Activated CD8-positive, alpha-beta memory T cell treated with anti-CD3 and anti-CD28 coated beads for 4 hours (primary cell): ENCODE measurements around the gene PTPRN2.

ENCODE experiments used
- DNase-seq, 2 donors: peaks; one replicate each; pipeline ENCODE4 v3.0.0-alpha.2; 2020; ENCODE audit warnings: low read depth in 2 of 2

The PTPRN2 gene

DNA sequence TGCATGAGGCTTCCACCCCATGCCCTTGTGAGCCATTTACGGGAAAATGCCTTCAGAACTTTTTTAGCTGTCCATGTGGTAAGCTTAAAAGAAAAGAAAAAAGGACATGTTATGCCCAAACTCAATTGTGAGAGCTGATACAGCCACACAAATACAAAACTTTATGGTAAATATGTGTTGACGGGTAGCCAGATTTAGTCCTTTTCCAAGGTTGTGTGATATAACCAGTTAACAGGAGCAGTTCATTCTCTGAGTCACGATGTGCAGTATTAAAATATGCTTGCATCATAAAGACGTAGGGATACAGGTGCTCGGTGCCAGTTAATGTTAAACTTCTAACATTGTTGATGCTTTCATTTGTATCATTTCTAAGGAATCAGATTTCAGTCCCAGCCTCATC is 900.5 kb downstream of the PTPRN2 start:
- DNase-seq: no peak

DNA sequence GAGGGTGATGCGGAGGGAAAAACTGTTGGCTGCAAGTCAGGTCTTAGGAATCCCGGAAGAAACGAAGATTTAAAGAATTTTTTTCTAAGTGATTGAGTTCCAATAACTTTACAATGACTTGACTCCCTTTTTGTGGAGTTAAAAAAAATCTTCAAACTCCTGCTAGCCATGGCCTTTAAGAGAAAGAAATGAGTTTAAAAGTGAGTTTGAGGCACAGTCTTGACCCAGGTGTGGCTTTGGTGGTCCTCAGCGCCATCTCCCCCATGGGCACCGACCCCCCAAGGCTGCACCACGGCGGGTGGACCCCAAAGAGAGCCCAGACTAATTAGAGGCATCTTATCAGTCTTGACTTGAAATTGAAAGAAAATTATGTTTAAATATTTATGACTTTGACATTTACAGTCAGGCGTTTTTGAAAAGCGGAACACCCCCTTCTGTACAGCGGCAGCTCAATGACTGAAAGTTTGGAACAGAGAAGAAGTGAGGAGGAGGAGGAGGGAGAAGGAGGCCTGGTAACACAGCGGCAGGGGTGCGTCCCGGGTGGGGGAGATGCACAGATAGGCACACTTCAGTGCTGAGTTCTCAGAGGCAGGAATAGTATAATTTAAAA is 901.2 kb downstream of the PTPRN2 start:
- DNase-seq: no peak

DNA sequence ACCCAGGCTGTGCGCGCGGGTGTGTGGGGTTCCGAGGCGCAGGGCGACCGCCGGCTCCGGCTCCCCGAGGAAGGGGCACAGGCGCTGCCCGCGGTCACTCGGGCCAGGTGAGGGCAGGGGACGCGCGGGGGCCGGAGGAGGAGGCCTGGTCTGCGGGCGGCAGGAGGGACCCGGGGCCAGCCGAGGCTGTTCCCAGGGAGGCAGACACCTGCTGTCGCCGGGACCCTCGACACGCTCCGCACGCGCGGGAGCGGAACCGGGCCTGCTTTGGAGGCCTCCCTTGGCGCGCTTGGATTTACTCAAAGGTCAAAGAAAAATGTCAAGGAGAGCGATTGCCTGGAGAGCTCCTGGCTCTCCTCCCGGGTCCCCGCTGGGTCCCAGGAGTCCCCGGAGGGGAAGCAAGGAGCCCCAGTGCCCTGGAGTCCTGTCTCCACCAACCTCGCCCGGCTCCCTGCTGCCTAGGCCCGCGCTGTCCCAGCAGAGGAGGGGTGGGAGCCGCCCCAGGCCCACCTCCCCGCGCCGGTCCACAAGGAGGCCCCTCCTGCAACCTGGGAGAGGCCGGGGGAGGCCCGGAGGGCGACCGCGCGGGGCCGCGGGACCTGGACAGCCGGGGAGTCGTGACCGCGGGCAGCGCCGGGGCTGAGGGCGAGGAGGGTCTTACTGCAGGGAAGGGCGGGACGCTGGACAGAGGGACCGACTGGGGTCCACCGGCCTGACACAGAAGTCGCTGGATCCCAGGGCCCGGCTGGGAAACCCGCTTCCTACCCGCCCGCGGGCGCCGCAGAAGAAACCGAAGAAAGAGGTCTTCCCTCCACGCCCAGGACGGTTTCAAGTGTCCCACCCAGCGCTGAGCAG is 902.0 kb downstream of the PTPRN2 start:
- DNase-seq: no peak

DNA sequence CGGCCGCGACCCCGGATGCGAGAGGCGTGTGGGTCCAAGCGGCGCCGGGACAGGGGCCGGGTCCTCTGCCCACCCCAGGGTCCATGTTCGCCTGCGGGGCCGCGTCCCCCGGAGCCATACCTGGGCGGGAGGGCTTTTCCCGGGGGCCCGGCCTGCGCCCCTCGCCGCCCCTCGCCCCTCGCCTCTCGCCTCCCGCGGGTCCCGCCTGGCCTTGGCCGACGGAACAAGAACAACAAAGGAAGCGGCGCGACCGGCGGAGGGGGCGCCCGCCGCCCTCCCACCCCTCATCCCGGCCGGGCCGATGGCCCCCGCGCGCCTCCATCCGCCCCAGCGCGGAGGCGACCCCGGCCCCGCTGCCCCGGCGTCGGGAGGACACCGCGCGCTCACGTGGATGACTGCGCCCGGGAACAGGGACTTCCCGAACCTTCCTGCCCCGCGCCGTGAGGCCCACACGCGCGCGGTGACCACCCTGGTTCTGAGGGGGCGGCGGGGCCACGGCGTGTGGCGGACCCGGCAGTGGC is 902.7 kb downstream of the PTPRN2 start:
- no peak for DNase-seq

DNA sequence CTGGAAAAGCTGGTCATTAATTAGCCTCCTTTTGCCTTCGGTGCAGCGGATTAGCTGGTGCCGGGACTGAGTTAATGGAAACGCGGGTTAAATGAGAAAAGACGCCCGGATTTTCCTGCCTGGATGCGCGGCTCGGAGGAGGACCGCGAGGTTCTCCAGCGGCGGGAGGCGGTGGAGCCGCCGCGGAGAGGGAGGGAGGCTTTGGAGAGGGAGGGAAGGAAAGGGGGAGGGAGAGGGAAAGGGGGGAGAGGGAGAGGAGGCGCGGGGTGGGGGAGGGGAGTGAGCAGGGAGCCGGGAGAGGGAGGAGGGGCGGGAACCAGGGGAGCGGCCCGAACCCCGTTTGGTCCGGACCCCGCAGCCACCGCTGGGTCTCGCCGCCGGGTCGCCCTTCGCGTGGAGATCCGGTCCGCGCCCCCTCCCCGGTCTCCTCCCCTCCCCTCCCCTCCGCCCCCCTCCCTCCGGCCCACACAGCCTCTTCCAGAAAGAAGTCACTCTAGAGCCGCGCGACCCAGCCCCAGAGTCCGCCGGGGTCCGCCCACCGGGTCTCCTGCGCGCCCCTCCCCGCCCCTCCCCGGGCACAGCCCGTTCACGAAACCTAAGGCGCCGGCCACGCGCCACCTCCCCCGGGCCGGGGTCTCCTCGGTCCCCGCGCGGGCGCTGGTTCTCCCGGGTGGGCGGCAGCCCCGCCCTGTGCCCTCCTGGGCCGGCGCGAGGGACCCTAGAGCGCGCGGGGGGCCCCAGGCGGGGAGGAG is 903.3 kb downstream of the PTPRN2 start:
- no peak for DNase-seq

DNA sequence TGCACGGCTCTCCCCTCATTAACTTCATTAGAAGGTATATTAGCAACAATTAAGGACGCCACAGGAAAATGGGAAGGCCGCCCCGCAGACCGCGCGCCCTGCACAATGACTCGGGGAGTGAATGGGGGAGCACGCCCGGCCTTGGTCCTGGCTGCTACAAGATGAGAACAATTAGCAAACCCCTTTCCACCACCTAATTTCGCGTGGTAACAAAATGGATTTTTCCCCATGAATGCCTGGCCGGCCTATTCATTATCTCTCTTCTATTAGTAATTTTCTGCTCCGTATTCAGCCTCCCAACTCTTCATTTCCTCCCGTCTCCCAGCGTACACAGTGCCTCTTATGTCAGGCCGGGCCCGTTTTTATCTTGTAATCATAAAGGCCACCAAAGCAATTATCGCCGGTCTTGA is 903.9 kb downstream of the PTPRN2 start:
- no peak for DNase-seq

DNA sequence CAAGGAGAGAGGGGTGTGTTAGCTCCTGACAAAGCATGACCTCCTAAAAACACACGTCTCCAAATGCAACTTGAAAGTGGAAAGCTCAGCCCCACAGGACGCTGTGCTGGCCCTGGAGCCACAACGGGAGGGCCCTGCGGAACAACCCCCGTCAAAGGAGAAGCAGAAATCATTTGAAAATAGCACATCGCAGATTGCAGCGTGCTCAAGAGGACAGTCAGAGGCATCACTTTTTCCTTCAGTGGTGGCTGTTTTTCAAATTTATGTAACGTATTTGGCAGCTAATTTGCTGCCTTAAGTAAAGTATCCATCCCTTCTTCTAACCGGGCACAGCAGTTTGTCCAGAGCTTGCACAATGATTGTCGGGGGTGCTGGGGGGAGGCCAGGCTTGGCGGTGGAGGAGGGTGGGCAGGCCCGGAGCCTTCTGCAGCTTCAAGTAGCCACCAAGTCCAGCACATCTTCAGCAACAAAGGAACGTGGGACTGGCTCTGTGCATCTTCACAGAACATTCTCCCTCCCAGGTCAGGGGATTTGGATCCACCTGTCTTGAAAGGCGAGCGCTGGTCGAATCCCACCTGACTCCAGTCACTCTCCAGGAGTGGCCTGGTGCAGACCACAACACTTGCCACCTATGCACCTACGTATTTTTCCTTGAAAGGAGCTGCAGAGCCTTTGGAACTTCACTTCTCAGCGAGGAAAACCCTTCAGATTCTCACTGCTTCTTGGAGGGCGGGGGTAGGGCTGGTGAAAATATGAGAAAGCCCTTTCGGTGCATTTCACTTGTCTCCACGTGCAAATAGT is 904.5 kb downstream of the PTPRN2 start:
- no peak for DNase-seq

DNA sequence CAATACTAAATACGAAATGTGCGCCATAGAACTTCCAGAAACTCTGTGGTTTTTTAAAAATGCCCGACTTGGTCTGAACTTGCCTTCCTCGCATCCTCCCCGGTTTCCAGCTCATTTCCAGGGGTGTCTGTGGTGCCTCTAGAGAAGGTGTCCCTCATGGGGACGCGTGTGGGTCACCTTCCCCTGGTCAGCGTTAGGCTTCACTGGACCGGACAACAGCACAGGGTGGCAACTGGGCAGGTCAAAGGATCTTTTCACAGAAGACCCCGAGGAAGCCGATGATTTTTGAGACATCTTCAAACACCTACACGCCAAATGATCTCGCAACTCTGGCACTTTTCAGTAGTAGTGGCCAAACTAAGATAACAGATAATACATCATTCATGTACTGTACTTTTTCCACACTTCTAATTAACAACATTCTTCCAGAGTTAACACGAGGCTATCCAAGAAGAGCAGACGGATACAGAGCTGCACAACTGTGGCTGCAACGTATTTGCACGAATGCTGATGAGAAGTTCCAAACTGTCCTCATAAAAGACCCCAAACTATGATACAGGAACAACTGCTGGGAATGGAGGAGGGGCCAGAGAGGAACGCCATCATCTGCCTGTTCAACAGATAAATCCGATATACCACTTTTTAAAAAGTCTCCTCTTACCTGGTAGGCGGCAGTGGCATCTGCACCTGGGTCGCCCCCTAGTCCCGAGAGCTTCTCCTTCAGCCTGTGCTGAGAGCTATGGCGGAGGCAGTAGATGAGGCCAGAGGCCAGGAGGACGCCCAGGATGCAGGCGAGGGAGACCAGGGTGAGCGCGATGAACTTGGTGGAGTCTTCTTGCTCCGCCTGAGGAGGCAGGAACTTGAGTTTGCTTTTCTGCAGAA is 905.3 kb downstream of the PTPRN2 start:
- DNase-seq: no peak

DNA sequence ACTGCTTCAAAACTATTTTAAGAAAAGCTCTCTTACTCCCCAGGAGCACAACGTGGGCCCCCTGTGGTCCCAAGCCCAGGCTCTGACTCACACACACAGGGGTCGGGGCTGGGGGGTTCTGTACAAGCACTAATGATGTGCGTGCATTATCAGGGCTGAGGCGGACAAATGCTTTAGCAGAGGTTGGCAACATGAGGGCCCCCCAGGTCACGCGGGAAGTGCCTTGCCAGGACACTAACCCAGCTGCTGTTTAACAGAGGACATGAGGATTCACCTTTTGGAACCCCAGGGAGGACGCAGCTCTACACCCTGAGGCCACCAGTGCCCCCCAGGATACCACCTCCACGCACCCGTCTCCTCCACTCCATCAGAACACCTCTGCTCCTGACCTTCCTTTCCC is 908.0 kb downstream of the PTPRN2 start:
- no peak for DNase-seq

DNA sequence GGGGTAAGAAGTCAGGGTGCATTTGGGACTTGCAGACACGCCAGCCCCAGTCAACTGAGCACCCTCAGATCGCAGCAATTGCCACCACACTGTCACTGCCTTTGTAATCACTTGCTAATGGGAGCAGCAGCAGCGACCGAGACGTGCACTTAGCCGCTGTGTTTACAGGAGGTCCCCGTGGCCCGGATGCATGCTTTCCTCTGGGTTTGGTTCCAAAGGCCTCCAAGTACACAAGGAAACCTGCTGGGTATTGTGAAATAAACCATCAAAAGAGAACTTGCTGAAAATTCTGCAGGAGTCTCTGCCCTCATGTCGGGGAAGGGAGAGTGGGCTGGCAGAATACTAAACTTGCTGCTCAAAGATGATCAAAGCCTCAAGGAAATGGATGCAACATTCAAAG is 909.1 kb downstream of the PTPRN2 start:
- DNase-seq: no peak

DNA sequence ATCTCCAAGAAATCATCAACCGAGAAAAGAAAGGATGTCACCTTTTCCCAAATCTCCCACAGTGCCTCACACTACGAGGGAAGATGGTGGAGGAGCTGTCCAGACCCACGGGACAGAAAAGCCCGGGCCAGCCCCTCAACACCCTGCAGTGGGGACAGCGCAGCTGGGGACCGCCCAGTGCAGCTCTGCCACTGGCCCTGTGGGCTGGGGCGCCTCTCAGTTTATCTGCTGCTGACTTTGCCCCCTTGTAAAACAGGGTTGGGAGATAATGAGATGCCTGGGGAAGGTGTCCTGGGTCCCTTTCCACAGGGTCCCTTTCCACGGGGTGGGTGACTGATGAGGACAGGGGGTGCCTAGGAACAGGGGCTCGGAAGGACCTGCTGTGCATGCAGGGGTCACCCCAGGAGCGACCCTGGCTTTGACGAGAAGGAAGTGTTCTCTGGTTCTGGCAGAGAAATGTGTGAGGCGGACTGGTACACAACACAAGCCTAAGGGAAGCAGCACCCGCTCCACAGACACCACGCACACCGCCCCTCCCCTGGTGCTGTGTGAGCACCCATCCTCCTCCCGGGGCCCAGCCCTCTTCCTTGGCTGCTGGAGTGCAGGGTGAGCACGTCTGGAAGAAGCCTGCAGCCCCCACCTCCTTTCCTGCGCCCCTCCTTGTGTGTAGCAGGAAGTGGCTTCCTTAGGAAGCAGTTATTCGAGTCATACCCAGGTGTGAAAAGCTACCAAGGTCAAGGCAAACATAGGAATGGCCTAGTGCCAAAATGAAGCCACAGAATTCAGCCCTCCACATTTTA is 911.0 kb downstream of the PTPRN2 start:
- no peak for DNase-seq

DNA sequence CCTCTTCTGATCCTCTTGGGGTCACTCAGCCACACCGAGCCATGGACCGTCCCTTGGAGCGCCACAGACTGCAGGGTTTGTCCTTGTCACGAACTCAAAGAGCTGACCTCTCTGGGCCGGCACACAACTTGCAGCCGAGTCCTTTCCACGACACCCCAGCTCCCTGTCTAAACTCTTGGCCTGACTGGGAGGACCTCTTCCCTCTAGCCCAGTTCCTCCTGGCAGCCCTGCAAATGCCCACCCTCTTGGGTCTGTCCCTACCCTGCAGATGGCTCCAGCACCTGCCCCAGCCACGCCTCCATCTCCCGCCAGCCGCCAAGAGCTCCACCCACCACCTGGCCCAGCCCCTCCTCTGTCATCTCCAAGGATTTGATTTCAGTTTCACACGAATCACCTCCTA is 911.6 kb downstream of the PTPRN2 start:
- DNase-seq: no peak

DNA sequence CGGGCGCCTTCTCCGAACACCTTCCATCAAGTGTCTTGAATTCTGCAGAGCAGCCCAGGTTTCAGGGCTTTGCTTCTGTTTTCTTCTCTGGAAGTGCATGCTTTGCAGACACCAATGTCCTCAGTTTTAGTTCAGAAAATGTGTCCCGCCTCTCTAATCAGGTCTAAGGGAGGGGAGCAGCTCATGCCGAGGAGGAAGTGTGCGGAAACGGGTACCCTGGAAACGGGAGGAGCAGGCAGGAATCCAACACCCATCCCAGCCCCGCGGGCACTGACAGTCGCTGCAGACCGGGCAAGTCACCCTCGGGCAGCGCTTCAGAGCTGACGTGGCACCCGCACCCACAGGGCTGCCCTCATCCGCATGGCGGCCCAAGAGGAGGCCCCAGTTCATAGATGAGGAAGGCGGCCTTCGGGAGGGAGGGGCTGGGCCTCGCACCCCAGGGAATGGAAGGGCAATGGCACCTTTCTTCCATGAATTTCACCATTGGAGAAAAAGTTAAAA is 912.1 kb downstream of the PTPRN2 start:
- DNase-seq: no peak

DNA sequence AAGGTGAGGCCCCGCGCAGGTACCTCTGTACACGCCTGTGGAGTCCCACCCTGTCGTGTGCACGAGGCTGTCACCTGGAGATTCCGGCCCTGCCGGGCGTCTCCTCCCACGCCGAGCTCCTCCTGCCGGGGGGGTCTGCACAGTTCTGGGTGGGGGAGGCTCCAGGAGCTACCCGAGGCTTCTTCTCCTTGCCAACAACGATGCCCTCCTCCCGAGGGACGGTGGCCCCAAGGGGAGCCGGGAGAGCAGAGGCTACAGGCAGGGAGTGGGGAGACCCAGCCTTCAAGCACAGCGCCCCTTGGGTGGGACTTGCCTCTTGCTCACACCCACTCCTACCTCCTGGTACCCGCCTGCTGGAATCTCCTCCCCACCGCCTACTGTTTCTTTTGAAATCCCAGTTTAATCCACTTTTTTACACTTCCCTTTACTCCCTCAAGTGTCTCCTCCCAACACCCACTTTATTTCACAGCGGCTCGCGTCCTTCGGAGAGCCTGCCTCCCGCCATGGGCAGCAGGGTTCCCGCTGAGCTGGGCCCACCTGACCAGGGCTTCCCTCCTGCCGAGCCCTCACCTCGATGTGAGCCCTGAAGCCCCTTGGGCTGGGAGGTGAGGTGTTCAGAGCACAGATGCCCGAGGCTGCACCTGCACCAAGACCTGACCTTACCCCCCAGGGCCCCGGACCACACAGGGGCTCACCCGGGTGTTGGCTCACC is 912.8 kb downstream of the PTPRN2 start:
- DNase-seq: no peak

DNA sequence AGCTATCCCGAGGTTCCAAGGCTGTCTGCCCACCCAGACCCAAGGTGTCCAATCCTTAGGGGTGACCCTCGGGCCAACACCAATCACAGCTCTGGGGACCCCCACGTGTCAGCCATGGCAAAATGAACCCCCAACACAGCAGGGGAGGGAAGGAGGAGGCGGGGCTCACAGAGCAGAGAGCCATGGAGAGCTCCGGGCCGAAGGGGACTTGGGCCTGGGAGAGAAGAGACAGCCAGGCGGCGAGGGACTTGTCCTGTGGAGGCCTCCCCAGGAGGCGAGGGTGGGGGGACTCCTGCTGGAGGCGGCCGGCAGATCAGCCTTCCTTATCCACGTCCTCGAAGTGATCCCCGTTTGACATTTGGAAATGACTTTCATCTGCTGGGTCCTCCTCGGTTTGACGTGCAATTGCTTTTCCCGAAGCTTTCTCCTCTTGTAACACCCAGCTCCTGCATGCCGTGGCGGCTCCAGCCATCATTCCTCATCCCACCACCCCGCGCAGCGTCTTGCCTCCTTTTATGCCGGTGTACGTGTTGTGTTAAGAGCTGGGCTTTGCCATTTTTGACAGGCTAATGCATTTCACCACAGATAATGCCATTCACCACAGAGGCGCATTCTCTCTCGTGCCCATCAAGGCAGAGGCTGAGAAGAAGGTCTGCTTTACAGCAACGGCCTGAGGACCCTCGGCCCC is 913.5 kb downstream of the PTPRN2 start:
- DNase-seq: no peak

DNA sequence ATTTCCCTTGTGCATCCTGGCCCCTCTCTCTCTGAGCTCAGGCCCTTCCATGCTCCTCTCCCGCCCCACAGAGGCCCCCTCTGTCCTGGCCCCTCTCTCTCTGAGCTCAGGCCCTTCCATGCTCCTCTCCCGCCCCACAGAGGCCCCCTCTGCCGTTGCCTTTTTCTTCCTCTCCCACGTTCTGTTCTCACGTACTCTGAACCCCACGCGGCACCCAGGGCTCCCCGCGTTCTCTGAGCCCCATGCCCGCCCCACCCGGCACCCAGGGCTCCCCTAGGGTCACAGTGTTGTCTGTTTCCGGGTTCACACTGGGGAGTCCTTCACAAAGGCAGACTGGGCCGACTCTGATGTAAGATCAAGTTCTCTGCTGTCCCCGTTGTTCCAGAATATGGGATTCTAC is 914.0 kb downstream of the PTPRN2 start:
- DNase-seq: no peak

DNA sequence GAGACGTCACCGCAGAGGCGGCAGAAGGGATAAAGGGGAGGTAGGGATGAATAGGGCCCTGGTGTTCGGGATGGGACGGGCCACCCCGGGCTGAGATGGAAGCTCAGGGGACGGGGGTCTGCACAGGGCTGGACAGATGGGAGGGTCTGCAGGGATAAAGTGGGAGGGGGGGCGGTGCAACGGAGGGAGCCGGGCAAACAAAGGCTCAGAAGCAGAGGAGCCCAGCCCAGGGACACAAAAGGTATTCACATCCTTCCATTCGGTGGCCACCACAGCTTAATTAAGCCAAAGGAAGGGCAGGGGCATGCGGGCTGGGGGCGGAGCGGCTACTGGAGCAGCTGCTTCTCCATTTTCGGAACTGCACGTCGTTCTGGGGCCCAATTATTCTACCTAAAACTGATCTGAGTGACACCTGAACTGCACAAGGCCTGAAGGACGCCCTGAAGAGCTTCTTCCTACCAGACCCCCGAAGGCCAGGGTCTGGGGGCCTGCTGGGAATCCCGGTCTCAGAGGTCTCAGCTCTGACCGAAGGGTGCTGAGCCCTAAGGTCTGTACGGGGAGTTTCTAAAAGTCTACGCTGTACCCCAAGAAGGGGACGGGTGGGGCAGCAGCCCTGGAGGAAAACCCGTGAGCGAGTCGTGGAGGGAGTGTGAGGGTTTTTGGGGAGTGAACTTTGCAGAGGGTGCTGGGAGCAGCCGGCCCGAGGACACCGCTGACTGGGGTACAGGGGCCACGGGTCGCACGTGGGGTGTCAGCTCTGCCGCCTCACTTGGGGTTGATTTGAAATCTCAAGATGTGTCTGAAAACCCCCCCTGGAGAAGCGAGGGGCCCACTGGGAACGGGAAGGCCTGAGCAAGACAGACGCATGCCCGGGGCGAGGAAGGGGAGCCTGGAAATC is 916.0 kb downstream of the PTPRN2 start:
- no peak for DNase-seq
